ENCODE results near the gene ILDR1.

GRCh38 chr3:121979734-121980449 is 42.2 kb downstream of the ILDR1 start:
- TF ChIP-seq TOX (CRISPR knock-in tag; IDR thresholded peaks at IDR 0.05; ENCODE audit: borderline replicate concordance) = no peak
- no peak for TF ChIP-seq ISL1 (CRISPR knock-in tag; IDR thresholded peaks at IDR 0.05)
- no peak for TF ChIP-seq OSR1 (CRISPR knock-in tag; IDR thresholded peaks at IDR 0.05)
- no peak for TF ChIP-seq TSHZ2 (CRISPR knock-in tag; IDR thresholded peaks at IDR 0.05)
- TF ChIP-seq ESRRG (CRISPR knock-in tag; IDR thresholded peaks at IDR 0.05) = no peak
